HG03108 (cell line): ENCODE data around the gene SCFD2.
"Not testable (repeated sequence)": the region's sequence is repeated elsewhere in the genome, so short reads cannot be mapped to it uniquely, and the experiment has no call there.

ENCODE experiments used
- ATAC-seq: cut with Tn5 transposase; IDR thresholded peaks from one replicate; pipeline ENCODE4 v1.9.1; 2021; ENCODE audit warnings: moderate library complexity; ENCODE audit not compliant: unreplicated experiment

Gene SCFD2

DNA sequence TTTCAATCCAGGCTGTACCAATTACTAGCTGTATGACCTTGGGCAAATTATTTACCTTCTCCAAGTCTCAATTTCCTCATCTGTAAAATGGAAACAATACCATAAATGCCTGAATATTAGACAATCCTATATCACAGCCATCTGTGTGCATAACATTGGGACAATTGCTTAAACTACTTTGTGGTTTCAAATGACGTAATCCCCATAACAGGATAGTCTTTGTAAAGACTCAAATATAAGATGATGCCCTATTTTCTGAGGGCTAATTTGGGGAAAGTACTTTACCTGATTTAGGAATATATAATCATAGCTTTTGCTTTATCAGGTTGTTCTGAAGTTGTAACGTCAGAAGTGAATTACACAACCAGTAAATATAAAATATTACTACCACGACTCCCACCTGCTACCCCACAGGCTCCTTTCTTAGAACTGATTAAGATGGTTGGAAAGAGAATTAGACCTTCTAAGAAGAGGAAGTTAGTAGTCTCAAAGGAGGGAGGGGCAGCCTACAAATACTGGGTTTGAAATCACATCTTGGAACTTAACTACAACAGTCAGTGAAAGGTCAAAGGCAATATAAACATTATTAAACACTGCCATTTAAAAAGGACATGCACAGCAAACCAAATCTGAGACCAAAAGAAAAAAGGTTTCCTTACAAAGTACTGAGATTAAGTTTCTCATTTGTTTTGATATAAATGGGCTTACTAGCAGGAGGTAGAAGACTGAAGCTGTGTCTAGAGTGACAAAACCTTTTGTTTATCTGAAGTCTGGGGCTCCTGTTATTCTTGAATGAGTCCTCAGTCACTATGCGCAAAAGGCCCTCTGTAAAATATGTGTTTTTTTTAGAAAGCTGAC is 215.0 kb downstream of the SCFD2 start:
- no peak for ATAC-seq

DNA sequence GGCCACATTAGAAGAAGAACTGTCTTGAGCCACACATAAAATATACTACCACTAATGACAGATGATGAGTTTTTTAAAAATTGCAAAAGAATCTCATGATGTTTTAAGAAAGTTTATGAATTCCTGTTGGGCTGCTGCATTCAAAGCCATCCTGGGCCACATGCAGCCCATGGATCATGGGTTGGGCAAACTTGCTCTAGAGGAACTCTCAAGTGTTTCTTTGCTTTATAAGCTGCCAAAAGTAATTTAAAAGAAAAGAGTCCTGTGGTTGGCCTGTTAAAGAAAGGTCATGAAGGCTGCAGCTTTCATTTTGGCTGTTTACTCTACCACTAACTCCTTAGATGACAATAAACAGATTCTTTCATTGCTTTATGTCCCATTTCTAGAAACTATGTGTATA is 218.2 kb downstream of the SCFD2 start:
- no peak for ATAC-seq

DNA sequence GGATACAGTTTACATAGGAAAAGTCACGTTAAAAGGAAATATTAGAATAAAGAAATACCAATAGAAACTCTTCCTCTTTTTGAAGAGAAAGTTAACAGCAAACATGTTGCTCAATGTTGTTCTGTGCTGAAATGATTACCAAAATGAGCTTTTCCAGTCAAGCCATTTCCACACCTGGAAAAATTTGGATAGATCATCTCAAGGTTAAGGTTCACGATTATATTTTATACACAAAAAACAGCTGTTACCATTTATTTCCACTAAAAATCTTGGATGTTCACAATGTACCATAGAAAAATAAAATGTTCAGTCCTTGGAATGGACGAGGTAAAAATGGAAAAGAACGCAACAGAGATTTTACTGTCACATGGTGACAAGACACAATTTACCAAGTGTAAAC is 218.7 kb downstream of the SCFD2 start:
- ATAC-seq: no peak

DNA sequence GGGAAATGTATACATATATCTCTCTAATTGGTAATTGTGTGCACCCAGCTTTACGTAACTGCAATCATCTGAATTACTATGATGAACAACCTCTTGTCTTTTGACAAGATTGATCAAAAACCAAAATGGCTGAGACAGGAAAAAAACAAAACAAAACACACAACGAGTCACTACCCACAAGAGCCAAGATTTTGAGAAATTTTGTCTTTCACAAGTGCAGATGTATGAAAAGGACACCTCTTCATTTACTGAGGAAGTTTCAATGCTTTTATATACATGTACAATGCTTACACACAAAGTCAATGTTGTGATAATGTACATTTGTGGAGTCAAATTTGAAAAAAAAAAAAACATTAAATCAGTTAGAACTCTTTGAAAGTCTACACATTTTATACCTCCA is 224.6 kb downstream of the SCFD2 start:
- ATAC-seq: no peak

DNA sequence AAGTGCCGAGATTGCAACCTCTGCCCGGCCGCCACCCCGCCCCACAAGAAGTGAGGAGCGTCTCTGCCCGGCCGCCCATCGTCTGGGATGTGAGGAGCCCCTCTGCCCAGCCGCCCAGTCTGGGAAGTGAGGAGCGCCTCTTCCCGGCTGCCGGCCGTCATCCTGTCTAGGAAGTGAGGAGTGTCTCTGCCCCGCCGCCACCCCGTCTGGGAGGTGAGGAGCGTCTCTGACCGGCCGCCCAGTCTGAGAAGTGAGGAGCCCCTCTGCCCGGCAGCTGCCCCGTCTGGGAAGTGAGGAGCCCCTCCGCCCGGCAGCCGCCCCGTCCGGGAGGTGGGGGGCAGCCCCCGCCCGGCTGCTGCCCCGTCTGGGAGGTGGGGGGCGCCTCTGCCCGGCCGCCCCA is 226.6 kb downstream of the SCFD2 start:
- ATAC-seq: not testable (repeated sequence)

DNA sequence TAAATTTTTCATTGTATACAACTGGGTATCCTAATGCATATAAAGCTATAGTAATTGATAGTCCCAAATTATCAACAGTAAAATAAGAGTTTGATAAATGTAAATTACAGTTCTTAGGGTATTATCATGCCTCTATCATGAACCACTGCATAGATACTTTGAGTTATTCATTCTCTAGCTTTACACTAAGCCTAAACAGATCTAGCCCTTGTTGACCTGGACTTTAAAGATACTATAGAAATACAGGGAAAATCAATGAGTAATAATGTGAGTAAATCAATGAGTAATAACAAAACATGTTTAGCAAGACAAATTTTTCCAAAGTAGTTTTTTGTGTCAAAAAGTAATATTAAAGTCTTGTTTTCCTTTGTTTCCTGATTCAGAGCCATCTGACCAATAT is 228.4 kb downstream of the SCFD2 start:
- ATAC-seq: no peak

DNA sequence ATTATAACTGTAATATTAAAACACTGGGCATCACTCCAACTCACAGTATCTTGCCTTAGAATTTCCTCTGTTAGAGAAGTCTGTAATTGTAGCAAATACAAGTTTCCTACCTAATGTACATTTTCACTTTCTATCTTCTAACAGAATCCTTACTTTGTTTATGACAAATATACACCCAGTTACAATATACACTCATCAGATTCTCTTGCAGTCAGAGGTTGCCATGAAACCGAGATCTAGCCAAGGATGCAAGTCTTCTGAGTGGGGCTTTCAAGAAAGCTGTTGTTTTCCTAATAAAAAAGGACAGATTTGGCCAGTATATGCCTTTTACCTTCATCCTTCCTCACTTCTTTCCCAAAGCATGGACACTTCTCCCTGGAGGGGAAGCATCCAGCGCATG is 228.9 kb downstream of the SCFD2 start:
- ATAC-seq: no peak

DNA sequence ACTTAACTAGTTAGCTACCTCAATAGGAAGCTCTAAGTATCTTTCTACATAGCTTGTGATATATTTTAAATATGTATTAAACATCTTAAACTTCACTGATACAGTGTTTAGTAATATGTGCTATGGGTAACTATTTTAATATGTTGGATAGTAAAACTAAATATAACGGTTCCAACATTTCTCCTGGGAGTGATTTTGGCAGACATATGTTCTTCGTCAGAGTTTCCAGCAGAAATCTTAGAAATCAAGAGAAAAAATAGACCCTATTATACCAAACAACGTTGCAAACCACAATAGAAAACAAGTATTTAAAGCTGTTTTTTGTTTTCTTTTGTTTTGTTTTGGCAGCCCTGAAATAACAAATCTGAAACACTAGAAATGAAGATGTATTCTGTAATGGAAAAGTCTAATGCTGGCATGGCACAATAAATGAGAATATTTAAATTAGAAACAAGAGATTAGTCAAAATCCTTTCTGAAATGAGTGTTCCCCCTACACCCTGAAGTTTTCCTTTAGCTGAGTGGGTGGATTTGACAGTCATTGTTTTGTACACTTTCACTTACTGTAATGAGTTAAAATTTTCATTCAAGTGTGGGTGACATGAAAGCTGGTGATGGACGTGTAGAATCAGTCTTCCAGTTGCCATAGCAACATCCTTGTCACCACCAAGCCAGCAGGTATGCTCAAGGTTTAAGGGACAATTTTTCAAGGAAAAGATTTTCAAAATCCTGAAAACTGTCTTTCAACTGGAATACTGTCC is 233.5 kb downstream of the SCFD2 start:
- no peak for ATAC-seq

DNA sequence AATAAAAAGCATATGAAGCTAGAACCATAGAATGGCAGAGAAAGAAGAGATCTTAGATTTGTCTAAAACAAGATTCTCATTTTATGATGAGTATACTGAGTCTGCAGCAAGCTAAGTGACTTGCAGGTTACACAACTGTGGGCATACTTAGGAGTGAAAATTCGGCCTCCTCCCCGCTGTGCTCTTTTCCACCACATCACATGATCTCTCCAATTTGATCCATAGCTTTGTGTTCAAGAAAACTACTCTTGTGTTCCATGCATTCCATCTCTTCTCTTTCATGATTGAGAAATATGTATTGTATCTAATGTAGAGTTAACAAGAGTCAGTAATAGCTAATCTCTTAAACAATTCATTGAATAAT is 234.3 kb downstream of the SCFD2 start:
- ATAC-seq: no peak

DNA sequence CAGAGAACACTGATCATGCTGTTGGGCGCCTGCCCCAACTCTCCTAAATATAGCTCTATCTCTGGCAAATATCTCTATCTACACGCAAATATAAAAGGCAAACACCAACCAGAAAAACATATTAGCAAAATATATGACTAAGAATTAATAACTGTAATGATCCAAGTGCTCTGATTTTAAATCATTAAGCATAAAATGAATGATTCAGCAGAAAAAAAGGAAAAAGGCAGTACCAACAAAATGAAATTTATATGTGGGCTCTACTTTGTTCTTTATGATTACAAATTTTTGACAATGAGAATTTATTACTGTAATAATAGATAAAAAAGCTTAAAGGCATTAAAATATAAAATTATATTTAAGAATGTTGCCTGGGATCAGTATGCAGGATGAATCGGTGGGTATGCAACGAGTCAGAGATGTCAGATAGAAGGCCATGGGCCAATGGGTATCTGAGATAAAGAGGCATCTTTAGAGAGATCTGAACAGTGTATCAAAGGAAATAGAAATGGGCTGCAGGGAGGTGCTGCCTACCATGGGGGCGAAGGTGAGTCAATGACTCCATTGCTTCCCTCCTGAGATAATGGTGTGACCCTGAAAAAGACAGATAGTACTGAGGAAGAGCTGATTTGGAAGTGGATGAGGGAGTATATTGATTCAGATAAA is 234.8 kb downstream of the SCFD2 start:
- ATAC-seq: no peak

DNA sequence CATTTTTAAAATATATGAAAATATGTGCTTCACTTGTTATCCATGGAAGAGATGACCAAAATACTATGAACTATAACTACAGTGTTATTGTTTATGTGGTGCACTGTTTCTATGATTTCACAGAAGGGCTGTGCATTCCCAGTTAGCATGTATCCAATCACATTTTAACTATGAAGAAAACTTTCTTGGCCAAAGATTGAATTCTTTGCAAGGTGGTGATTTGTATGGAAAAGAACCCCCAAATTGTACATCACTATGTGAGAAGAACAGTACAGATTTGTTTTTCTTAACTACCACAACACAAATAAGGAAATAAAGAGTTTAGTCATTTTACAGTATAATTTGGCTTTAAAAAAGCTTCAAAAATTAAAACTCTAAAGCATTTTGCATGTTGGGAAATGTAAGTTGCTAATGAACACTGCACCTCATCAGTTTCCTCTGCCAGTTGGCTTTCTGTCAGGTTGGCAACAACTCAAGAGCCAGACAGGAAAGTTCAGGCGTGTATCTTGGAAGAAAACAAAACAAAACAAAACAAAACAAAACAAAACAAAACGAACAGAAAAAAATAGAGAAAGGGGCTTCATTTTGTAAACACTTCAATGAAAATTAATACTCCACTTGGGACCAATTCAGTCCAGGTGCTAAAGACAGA is 237.0 kb downstream of the SCFD2 start:
- no peak for ATAC-seq

DNA sequence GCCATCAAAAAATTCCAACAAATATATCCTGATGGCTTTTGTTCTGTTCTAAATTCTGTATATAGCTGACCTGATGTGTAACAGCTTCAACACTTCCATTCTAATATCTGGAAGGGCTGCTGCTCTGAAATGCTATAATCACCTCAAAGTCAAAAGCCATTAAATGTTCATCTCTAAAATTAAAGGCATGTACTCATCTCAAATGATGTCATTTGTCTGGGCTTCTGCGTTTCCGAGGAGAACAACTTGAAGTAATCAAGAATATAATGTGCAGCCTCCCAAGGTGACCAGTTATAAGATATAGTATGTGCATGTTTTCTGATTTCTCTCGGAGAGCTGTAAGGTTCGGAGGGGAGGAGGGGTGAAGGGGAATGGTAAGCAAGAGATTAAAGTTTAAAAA is 237.6 kb downstream of the SCFD2 start:
- no peak for ATAC-seq

DNA sequence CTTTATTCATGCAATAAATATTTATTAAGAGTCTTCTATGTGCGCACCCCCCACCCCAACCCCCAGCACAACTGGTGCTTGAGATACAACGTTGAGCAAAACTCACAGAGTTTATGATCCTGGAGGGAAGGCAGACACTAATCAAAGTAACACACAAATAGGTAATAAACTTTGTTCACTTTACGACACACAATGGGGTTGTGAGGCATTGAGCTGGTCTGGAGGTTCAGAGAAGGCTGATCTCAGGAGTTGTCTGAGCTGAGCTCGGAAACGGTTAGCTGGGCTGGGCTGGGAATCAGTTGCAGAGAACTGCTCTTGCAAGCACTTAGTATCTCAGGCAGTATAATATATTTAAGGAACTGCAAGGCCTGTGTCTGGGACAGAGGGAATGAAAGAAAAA is 238.5 kb downstream of the SCFD2 start:
- no peak for ATAC-seq

DNA sequence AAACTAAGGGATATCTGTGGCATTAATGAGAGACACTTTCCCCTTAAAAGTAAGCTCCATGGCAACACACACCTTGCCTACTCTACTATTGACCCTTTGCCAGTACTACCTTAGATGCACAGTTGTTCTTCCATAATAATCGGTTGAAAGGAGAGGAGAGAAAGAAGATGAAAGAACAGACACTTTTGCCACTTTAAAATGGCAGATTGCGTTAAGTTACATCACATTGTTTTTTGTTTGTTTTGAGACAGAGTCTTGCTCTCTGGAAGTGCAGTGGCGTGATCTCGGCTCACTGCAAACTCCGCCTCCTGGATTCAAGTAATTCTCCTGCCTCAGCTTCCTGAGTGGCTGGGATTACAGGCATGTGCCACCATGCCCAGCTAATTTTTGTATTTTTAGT is 239.8 kb downstream of the SCFD2 start:
- ATAC-seq: no peak

DNA sequence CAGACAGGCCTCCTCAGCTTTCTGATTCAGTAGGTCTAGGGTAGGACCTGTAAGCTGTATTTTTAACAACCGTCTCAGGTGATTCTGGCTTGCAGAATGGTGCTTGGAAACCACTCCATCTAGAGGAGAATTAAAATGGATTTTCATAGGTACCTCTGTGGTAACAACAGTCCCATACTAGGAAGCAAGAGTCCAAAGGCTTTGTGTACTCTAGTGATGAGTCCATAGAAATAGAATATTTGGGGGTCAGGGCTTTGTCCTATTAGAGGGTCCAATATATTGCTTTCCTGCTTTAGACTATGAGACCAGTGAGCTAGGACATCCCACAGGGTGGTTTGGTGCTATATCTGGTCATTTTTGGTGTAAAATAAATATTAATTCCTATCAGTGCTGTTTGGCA is 242.0 kb downstream of the SCFD2 start:
- no peak for ATAC-seq

DNA sequence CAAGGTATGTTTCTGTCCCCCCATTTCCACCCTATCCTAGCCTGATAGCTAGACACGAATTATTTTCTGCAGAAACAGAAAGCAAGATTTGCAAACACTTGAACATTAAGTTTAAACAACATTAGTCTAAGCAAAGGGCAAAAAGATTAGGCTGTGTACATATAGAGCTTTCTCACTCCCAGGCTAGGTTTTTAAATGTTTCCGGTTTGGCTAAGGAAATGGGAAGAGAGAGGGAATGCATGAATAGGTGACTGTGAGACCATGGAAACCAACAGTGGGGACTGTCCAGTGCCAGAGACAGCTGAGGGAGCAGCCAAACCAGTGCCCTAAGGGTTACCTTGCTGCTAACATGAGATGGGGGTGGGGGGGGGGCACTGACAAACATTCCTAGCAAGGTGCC is 242.7 kb downstream of the SCFD2 start:
- ATAC-seq: no peak

DNA sequence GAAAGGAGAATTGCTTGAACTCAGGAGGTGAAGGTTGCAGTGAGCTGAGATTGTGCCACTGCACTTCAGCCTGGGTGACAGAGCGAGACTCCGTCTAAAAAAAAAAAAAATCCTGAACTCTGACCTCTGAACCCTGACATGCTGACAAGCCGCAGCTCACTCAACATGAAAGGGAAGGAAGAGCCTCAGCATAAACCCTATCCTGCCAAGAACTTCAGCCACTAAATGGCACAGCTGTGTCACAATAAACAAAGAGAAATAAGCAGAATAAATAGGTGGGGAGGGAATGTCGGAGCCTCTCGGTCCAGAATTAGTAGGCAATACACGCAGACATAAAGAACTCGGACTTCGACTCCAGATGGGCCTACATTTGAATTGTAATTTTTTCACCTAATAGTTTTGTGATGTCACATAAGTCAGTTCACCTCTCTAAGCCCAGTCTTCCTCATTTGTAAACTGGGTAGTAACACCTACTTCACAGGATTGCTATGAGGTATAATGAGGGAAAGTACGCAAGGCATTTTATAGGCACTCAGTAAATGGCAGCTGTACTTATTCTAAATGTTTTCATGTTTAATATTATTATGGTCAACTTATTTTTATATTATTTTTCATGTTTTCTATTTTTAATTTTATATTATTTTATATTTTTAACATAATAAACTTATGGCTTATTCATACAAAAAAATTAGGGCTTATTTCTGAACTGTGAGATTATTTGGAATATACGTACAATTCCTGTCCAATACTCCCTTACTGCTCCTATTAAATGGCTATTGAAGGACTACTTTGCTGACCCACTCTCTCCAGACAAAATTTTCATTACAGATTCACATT is 243.4 kb downstream of the SCFD2 start:
- ATAC-seq: no peak

DNA sequence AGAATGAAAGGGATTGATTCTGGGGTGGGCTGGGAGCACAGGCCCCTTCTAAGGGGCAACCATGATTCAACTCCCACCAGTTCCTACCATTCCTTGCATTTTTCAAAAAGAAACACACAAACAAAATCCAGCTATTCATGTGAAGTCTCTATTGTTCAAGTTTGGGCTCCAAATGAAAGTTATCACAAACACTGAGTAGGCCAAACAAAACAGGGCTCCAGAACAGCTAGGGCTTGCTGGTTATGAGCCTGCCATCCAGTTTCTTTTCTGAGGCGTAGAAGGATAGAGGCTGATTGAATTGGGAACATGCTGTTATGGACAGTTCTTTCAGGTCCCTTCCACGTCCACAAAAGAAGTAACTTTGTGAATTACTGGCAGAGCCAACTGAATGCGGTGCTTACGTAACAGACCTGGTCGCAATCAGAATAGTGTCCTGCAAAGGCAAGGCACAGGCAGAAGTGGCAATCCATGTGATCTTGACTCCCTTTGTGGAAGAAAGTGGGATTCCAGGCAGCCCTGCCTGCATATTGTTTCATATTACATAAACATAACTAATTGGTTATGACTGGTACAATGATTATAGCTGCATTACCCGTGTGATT is 244.5 kb downstream of the SCFD2 start:
- ATAC-seq: no peak

DNA sequence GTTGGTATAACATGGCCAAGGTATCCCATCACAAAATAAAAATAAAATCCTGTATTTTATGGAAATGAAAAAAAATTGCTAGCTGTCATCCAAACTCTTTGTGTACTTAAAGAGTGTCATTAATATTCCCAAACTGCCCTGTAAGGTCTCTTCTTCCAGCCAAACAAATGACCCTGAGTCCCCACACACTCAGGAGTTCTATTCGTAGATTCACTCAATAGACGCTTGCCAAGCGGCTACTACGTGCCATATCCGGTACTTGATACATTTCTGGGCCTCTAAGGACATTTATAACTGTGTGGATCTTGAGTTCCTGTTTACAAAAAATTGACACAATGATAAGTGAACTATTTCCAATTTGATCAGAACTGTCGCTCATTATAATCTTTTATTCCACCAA is 245.1 kb downstream of the SCFD2 start:
- ATAC-seq: no peak

DNA sequence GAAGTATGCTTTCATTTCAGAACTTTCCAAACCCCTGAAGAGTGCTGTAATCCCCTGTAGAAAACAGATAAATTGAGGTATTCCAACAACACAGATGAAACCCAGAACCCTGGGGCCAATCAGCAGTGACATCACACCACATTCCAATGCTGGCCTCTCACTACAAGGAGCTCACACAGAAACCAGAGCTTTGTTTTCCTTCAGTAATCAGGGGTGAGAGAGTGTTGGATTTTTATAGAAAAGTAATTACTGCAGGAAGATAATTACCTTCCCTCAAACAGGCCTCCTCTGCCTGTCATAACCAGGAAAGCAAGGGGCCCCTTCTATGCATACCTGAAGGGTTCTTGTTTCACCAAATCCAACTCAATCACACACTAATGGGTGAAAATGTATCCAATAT is 246.2 kb downstream of the SCFD2 start:
- ATAC-seq: no peak
